ENCODE data around the gene ZNF175. TPM values are rescaled to one million over a fixed set of nuclear protein-coding genes. Genes with fewer than 3 reads are reported as not detected.

Gene ZNF175
- total and polyA plus RNA-seq, 10 of the 15 experiments (the other 5 are each of a cell fraction or from before 2014, with no cell fraction given), result 1.5 to 12.0 (median 4.1) TPM

GRCh38 chr19:51621178-51621577 lies 50.1 kb downstream of the ZNF175 start (continued):
- no peak for TF ChIP-seq CHD4 (IDR thresholded peaks at IDR 0.05)
- no peak for TF ChIP-seq MEF2A (IDR thresholded peaks at IDR 0.05; ENCODE audit: insufficient read depth, low read depth, low read length)
- TF ChIP-seq SMAD1 (IDR thresholded peaks at IDR 0.05; ENCODE audit: low read depth, partially characterized antibody), result no peak
- TF ChIP-seq RUNX3 (IDR thresholded peaks at IDR 0.05; ENCODE audit: low read length), result peak; percentile 96
- TF ChIP-seq NFYA (IDR thresholded peaks at IDR 0.05; ENCODE audit: borderline replicate concordance, low read depth, low read length), result no peak
- no peak for TF ChIP-seq MAX (IDR thresholded peaks at IDR 0.05; ENCODE audit: low read depth, low read length)
- no peak for TF ChIP-seq IRF3 (IDR thresholded peaks at IDR 0.05)
- TF ChIP-seq WRNIP1 (IDR thresholded peaks at IDR 0.05; ENCODE audit: borderline replicate concordance, low read depth, low read length), result no peak
- no peak for TF ChIP-seq PML (IDR thresholded peaks at IDR 0.05; ENCODE audit: low read length)
- TF ChIP-seq RB1 (IDR thresholded peaks at IDR 0.05; ENCODE audit: borderline replicate concordance), result no peak
- TF ChIP-seq NRF1 (conservative IDR thresholded peaks at IDR 0.05; ENCODE audit: low read depth, low read length), result no peak
- no peak for TF ChIP-seq CEBPB (IDR thresholded peaks at IDR 0.05; ENCODE audit: borderline replicate concordance in 1 of 2, low read depth in 2 of 2, low read length in 2 of 2)
- no peak for TF ChIP-seq FOS (IDR thresholded peaks at IDR 0.05; ENCODE audit: borderline replicate concordance, extremely low read depth, insufficient read length)
- peak; percentile 27 for TF ChIP-seq JUNB (IDR thresholded peaks at IDR 0.05)
- no peak for TF ChIP-seq RCOR1 (conservative IDR thresholded peaks at IDR 0.05; ENCODE audit: low read depth, low read length)
- no peak for TF ChIP-seq SUZ12 (IDR thresholded peaks at IDR 0.05; ENCODE audit: unreplicated experiment)
- TF ChIP-seq ZNF384 (IDR thresholded peaks at IDR 0.05; ENCODE audit: borderline replicate concordance, low read depth, low read length), result no peak
- TF ChIP-seq RFX5 (IDR thresholded peaks at IDR 0.05; ENCODE audit: low read depth, low read length), result no peak
- TF ChIP-seq SMAD5 (IDR thresholded peaks at IDR 0.05; ENCODE audit: low read depth), result no peak
- TF ChIP-seq NR2F1 (conservative IDR thresholded peaks at IDR 0.05), result no peak
- no peak for TF ChIP-seq USF2 (IDR thresholded peaks at IDR 0.05; ENCODE audit: borderline replicate concordance, low read depth, low read length)
- TF ChIP-seq ZNF217 (IDR thresholded peaks at IDR 0.05), result no peak
- TF ChIP-seq IRF5 (IDR thresholded peaks at IDR 0.05; ENCODE audit: borderline replicate concordance), result peak; percentile 24; the same call in 1 of the 2 replicates
- TF ChIP-seq RAD21 (IDR thresholded peaks at IDR 0.05; ENCODE audit: insufficient read depth, low read depth, low read length), result no peak
